ENCODE data around the gene IL1R1. TPM values are rescaled to one million over a fixed set of nuclear protein-coding genes. Genes with fewer than 3 reads are reported as not detected.

IL1R1 gene
- total RNA-seq, 1 donor from 2014 or later: 1.7 TPM

DNA sequence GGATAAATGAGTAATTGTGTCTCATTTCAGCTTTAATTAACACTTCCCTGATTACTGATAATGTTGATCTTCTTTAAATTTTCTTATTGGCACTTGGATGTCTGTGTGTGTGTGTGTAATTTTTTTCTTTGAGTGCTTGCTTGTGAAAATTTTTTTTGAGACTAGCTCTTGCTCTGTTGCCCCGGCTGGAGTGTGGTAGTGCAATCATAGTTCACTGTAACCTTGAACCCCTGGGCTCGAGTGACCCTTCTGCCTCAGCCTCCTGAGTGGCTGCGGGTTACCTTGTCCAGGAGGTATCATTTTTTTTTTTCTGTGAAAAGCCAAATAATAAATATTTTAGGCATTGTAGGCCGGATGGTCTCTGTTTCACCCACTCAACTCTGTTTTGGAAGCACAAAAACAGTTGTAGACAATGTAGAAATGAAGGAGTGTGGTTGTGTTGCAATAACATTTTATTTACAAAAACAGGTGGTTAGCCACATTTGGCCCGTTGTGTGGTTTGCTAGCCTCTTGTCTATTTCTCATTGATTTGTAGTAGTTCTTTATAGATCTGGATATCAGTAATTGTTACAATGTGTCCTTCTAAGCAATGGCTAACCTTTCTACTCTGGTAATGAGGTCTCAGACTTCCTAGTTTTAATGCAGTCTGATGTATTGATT lies 52.2 kb downstream of the IL1R1 start:
- Histone ChIP-seq H3K27ac (no peak overlapping the region), H3K36me3 (no peaks in the 10 kb centered on the region), H3F3A (ENCODE audit: low read depth) (no peaks in the 10 kb centered on the region), H4K20me1 (ENCODE audit: low read depth) (no peaks in the 10 kb centered on the region), H3K4me1 (no peaks in the 10 kb centered on the region), H3K9me3 (ENCODE audit: low read depth) (no peaks in the 10 kb centered on the region), H3K4me2 (no peak overlapping the region), H3K4me3 (no peak overlapping the region), H3K27me3 (no peaks in the 10 kb centered on the region), H2AFZ (replicated peaks) (no peak overlapping the region), H3K9ac (no peak overlapping the region), H3K79me2 (ENCODE audit: low read depth) (no peaks in the 10 kb centered on the region)
- Mint-ChIP-seq H3K4me3 (no peak overlapping the region), H3K27me3 (ENCODE audit: insufficient read depth, low read depth) (peaks cover 4% of the 10 kb centered on the region), H3K9me3 (no peaks in the 10 kb centered on the region), H3K27ac (no peak overlapping the region), H3K4me1 (no peaks in the 10 kb centered on the region), H3K36me3 (no peaks in the 10 kb centered on the region)
- TF ChIP-seq EZH2phosphoT487 (IDR thresholded peaks at IDR 0.05) (no peak), EZH2 (IDR thresholded peaks at IDR 0.05) (no peak)
- TF ChIP-seq, protein P1, sequence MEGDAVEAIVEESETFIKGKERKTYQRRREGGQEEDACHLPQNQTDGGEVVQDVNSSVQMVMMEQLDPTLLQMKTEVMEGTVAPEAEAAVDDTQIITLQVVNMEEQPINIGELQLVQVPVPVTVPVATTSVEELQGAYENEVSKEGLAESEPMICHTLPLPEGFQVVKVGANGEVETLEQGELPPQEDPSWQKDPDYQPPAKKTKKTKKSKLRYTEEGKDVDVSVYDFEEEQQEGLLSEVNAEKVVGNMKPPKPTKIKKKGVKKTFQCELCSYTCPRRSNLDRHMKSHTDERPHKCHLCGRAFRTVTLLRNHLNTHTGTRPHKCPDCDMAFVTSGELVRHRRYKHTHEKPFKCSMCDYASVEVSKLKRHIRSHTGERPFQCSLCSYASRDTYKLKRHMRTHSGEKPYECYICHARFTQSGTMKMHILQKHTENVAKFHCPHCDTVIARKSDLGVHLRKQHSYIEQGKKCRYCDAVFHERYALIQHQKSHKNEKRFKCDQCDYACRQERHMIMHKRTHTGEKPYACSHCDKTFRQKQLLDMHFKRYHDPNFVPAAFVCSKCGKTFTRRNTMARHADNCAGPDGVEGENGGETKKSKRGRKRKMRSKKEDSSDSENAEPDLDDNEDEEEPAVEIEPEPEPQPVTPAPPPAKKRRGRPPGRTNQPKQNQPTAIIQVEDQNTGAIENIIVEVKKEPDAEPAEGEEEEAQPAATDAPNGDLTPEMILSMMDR (IDR thresholded peaks at IDR 0.05): no peak
- no peak for DNase-seq (ENCODE audit: low spot score)

DNA sequence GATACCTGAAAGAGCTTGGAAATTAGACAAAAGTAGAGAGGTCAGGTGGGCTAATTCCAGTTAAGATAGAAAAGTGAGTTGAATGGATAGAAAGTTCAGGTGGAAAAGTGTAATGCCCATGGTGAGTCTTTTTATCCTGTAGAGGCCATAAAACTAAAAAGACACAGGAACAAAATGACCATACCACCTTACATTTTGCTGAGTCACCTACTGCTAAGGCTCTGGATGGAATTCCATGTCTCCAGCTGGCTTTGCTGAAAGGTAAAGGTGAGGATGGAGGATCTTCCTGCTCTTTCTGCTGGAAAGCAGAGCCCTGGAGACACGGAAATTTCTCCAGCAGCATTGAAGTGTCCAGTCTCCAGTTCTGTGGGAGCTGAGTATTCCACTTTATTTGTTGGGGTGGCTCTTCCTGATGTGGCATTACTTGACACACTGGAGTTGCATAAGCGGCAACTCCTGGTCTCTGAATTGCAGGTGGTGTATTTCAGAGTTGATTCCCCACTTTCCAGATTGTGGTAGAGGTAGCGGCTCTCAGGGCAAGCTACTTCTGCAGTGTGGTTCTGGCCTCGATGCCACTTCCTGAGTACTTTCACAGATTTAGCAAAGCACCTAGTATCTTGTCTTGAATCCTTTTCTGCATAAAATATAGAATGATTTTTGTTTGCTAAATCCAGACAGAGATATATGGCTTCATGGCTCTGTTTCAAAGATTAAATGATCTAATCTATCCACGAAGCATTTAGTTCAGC lies 55.0 kb downstream of the IL1R1 start:
- Histone ChIP-seq H3F3A (ENCODE audit: low read depth) (no peaks in the 10 kb centered on the region), H3K4me2 (no peak overlapping the region), H3K9ac (no peak overlapping the region), H3K27me3 (no peaks in the 10 kb centered on the region), H3K36me3 (no peaks in the 10 kb centered on the region), H3K79me2 (ENCODE audit: low read depth) (no peaks in the 10 kb centered on the region), H3K4me3 (no peak overlapping the region), H2AFZ (replicated peaks) (no peak overlapping the region), H4K20me1 (ENCODE audit: low read depth) (no peaks in the 10 kb centered on the region), H3K9me3 (ENCODE audit: low read depth) (no peaks in the 10 kb centered on the region), H3K27ac (no peak overlapping the region), H3K4me1 (no peaks in the 10 kb centered on the region)
- TF ChIP-seq EZH2phosphoT487 (IDR thresholded peaks at IDR 0.05) (no peak), EZH2 (IDR thresholded peaks at IDR 0.05) (no peak)
- TF ChIP-seq, protein P1 (IDR thresholded peaks at IDR 0.05): no peak
- no peaks in the 10 kb centered on the region for H3K36me3 Mint-ChIP-seq
- no peaks in the 10 kb centered on the region for H3K4me1 Mint-ChIP-seq
- H3K4me3 Mint-ChIP-seq: no peak overlapping the region
- peaks cover 2% of the 10 kb centered on the region for H3K27me3 Mint-ChIP-seq (ENCODE audit: insufficient read depth, low read depth)
- no peak overlapping the region for H3K27ac Mint-ChIP-seq
- DNase-seq (ENCODE audit: low spot score): no peak
- no peaks in the 10 kb centered on the region for H3K9me3 Mint-ChIP-seq

DNA sequence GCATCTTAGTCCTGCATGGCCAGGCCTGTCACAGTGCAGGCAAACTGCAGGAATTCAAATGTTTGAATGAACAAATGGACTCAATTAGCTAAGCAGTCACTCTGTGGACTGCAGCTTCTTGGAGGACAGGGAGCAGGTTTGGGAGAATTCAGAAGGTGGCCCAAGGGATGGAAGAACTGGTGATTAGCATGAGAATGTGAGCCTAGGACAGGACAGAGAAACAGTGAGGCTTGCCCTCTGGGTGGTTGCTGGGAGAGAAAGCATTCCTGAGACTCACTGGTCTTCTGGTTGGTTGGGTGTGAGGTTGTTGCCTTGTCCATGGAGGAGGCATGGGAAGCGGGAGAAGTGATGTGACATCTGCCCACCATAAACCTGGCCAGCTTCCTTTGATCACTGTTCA lies 58.0 kb downstream of the IL1R1 start:
- H3K27ac ChIP-seq: no peak overlapping the region
- H3K4me2 ChIP-seq: no peak overlapping the region
- H3K9ac ChIP-seq: no peak overlapping the region
- no peak for DNase-seq (ENCODE audit: low spot score)
- Mint-ChIP-seq H3K4me1 (no peaks in the 10 kb centered on the region), H3K27me3 (ENCODE audit: insufficient read depth, low read depth) (peaks cover 2% of the 10 kb centered on the region), H3K4me3 (no peak overlapping the region), H3K36me3 (no peaks in the 10 kb centered on the region), H3K27ac (no peak overlapping the region), H3K9me3 (peaks cover 4% of the 10 kb centered on the region)
- TF ChIP-seq EZH2phosphoT487 (IDR thresholded peaks at IDR 0.05) (no peak), EZH2 (IDR thresholded peaks at IDR 0.05) (no peak)
- TF ChIP-seq, protein P1 (IDR thresholded peaks at IDR 0.05): no peak
- no peaks in the 10 kb centered on the region for H3K27me3 ChIP-seq
- H2AFZ ChIP-seq (replicated peaks): no peak overlapping the region
- no peaks in the 10 kb centered on the region for H3K4me1 ChIP-seq
- no peaks in the 10 kb centered on the region for H3K36me3 ChIP-seq
- H4K20me1 ChIP-seq (ENCODE audit: low read depth): no peaks in the 10 kb centered on the region
- no peaks in the 10 kb centered on the region for H3K79me2 ChIP-seq (ENCODE audit: low read depth)
- H3K9me3 ChIP-seq (ENCODE audit: low read depth): no peaks in the 10 kb centered on the region
- H3K4me3 ChIP-seq: no peak overlapping the region
- H3F3A ChIP-seq (ENCODE audit: low read depth): no peaks in the 10 kb centered on the region
